ENCODE results near the gene SPEN.

GRCh38 chr1:15799928-15800835 lies 47.3 kb upstream of the SPEN start:
- no peak for TF ChIP-seq CTCF (IDR thresholded peaks at IDR 0.05; ENCODE audit: low read length)
- TF ChIP-seq EZH2phosphoT487 (IDR thresholded peaks at IDR 0.05; ENCODE audit: low read length): no peak
- TF ChIP-seq EZH2 (optimal IDR thresholded peaks at IDR 0.05; ENCODE audit: low read depth, low read length): no peak

Data from MM.1S (cell line).